Psoas muscle (tissue), 8 donors: Measurements from ENCODE around the gene SLC4A9. TPM values are rescaled to one million over a fixed set of nuclear protein-coding genes. Genes with fewer than 3 reads are reported as not detected.
A peak's percentile ranks its signal among the peaks of the same experiment; 100 is the strongest.

Source experiments
- ATAC-seq, 4 donors: fragments of 200-7000 bp; cut with Tn5 transposase; one replicate each; pipeline ENCODE4 v1.9.1; 2020; ENCODE audit warnings: moderate library complexity in 3 of 4, mild to moderate bottlenecking in 2 of 4
- DNase-seq, 2 donors: peaks; one replicate each; pipeline ENCODE4 v3.0.0-alpha.2; 2020
- H3K27ac ChIP-seq: fragments of 200-600 bp; one replicate; pipeline ENCODE4 v1.8.0; 2022
- H3K27me3 ChIP-seq, 3 donors: fragments of 200-600 bp in 1 of 3; one replicate each; pipeline versions ENCODE4 v1.6.1 to v1.8.0; 2013 to 2022; ENCODE audit warnings: low read length in 2 of 3, mild to moderate bottlenecking in 2 of 3, moderate library complexity in 1 of 3; ENCODE audit not compliant: insufficient read depth in 3 of 3
- H3K36me3 ChIP-seq, 2 donors: fragments of 200-600 bp in 1 of 2; one replicate each; pipeline versions ENCODE4 v1.6.1 to v1.8.0; 2013 to 2022; ENCODE audit warnings: low read depth in 1 of 2, mild to moderate bottlenecking in 1 of 2, moderate library complexity in 1 of 2; ENCODE audit not compliant: insufficient read depth in 1 of 2
- H3K4me1 ChIP-seq: fragments of 200-600 bp; one replicate; pipeline ENCODE4 v1.8.0; 2022
- H3K4me3 ChIP-seq: fragments of 200-600 bp; one replicate; pipeline ENCODE4 v1.8.0; 2022; ENCODE audit warnings: mild to moderate bottlenecking
- H3K9me3 ChIP-seq: fragments of 200-600 bp; one replicate; pipeline ENCODE4 v1.8.0; 2022
- WGBS, 3 donors: extraction: QIAGEN DNeasy Blood & Tissue Kit; methylation state at CpG; one replicate each; pipeline versions ENCODE4 v1.1.6 to v1.1.7; 2013; 5-methylcytosine and 5-hydroxymethylcytosine counted together
- intact Hi-C, 2 donors: fragments of 100-400 bp; cut with DNase I; formaldehyde crosslinking; loops; one replicate each; pipeline versions ENCODE4 v1.11.0 to v1.14.2; 2022
- long read RNA-seq, 2 donors: library from polyadenylated mRNA; unstranded; transcript quantifications; one replicate each; pipeline ENCODE4 v2.0.0, GENCODE V29; 2021
- polyA plus RNA-seq, 3 donors: library from polyadenylated mRNA; stranded (reverse); fragments of 200-250 nt; gene quantifications; one replicate each; pipeline ENCODE4 v1.2.3, GENCODE V29; 2013
- total RNA-seq, 4 donors: library from RNA; stranded (reverse); fragmentation: NEBNext Ultra II Directional in 2 of 4; extraction: Animal tissue kit (Norgen Biotek cat#: 25700) in 2 of 4; gene quantifications; one replicate each; pipeline versions ENCODE4 v1.2.1 to v1.2.4, GENCODE V29; 2021 to 2023
- TF ChIP-seq, protein P1 (sequence below): fragments of 200-600 bp; IDR thresholded peaks from one replicate; pipeline ENCODE4 v1.8.0; 2022; ENCODE audit warnings: antibody characterized with exemption
- donor health status: healthy with polysubstance abuse.
- donor health status: DM: no; HTN: no; CAD: no; lungs with moderate emphysema.
- donor health status: Bipolar disorder and iron deficiency.
- donor health status: healthy.
- donor health status: DM: yes; HTN: yes; CAD: no.
- donor health status: DM: no; HTN: no; CAD: no.
- donor health status: DM: no; HTN: no; CAD: no.
- donor health status: DM: yes; HTN: yes; CAD: no.

Gene SLC4A9, protein sequence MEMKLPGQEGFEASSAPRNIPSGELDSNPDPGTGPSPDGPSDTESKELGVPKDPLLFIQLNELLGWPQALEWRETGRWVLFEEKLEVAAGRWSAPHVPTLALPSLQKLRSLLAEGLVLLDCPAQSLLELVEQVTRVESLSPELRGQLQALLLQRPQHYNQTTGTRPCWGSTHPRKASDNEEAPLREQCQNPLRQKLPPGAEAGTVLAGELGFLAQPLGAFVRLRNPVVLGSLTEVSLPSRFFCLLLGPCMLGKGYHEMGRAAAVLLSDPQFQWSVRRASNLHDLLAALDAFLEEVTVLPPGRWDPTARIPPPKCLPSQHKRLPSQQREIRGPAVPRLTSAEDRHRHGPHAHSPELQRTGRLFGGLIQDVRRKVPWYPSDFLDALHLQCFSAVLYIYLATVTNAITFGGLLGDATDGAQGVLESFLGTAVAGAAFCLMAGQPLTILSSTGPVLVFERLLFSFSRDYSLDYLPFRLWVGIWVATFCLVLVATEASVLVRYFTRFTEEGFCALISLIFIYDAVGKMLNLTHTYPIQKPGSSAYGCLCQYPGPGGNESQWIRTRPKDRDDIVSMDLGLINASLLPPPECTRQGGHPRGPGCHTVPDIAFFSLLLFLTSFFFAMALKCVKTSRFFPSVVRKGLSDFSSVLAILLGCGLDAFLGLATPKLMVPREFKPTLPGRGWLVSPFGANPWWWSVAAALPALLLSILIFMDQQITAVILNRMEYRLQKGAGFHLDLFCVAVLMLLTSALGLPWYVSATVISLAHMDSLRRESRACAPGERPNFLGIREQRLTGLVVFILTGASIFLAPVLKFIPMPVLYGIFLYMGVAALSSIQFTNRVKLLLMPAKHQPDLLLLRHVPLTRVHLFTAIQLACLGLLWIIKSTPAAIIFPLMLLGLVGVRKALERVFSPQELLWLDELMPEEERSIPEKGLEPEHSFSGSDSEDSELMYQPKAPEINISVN
- total RNA-seq (not detected), polyA plus RNA-seq (under 1 TPM in 1 of 3 donors, not detected in 2; 0.09 TPM)
- long read RNA-seq, donor 1 = 0 reads
- long read RNA-seq, donor 2 = 0 reads

DNA sequence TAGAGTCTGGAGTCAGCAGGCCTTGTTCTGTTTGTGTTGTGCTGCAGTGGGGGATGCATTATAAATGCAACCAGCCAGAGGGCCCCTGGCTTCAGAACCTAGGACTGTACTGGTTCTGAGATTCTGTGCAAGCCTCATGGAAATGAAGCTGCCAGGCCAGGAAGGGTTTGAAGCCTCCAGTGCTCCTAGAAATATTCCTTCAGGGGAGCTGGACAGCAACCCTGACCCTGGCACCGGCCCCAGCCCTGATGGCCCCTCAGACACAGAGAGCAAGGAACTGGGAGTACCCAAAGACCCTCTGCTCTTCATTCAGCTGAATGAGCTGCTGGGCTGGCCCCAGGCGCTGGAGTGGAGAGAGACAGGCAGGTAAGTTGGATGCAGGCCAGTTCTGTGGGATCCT, at the start of gene SLC4A9:
TSS of gene SLC4A9 (plus strand) at position 94 of the 400 bp plus-strand sequence. CDS start at position 137, 43 bp downstream.
- TF ChIP-seq, protein P1, sequence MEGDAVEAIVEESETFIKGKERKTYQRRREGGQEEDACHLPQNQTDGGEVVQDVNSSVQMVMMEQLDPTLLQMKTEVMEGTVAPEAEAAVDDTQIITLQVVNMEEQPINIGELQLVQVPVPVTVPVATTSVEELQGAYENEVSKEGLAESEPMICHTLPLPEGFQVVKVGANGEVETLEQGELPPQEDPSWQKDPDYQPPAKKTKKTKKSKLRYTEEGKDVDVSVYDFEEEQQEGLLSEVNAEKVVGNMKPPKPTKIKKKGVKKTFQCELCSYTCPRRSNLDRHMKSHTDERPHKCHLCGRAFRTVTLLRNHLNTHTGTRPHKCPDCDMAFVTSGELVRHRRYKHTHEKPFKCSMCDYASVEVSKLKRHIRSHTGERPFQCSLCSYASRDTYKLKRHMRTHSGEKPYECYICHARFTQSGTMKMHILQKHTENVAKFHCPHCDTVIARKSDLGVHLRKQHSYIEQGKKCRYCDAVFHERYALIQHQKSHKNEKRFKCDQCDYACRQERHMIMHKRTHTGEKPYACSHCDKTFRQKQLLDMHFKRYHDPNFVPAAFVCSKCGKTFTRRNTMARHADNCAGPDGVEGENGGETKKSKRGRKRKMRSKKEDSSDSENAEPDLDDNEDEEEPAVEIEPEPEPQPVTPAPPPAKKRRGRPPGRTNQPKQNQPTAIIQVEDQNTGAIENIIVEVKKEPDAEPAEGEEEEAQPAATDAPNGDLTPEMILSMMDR = no peak
- ATAC-seq (no peak), DNase-seq (no peak)
- no peaks in the 10 kb centered on the region for H3K9me3 ChIP-seq
- H3K4me3 ChIP-seq = no peak within 1 kb of the TSS
- no peaks in the 10 kb centered on the region for H3K36me3 ChIP-seq
- H3K27me3 ChIP-seq = no peaks in the 10 kb centered on the region
- no peak within 1 kb of the TSS for H3K27ac ChIP-seq
- intact Hi-C loops = no loop called here
- H3K4me1 ChIP-seq = peaks cover 5% of the 10 kb centered on the region
- WGBS, 3 donors = 86 to 93% (median 92%) methylated on average over 2 of the region's 2 CpGs

DNA sequence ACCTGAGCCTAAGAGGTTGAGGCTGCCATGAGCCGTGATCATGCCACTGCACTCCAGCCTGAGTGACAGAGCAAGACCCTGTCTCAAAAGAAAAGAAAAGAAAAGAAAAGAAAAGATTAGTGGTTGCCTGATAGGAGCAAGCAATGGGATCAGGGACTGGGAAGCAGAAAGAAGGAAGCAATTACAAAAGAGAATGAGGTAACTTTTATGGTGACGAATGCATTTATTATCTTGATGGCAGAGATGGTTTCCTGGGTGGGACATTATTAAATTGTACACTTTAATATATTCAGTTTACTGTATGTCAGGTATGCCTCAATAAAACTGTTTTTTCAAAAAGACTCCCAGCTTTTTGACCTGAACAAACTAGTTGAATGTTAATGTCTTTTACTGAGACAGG, 49.6 kb upstream of the SLC4A9 start:
- DNase-seq (no peak), ATAC-seq (no peak)
- WGBS, 3 donors = 74 to 76% (median 75%) methylated on average over 2 of the region's 2 CpGs
- intact Hi-C loops = no loop called here
- H3K27ac ChIP-seq = peak overlapping the region; percentile 76
- no peak overlapping the region for H3K4me3 ChIP-seq
- TF ChIP-seq, protein P1 = no peak
- no peaks in the 10 kb centered on the region for H3K9me3 ChIP-seq
- peaks cover 34% of the 10 kb centered on the region for H3K4me1 ChIP-seq
- no peaks in the 10 kb centered on the region for H3K36me3 ChIP-seq
- H3K27me3 ChIP-seq = no peaks in the 10 kb centered on the region

DNA sequence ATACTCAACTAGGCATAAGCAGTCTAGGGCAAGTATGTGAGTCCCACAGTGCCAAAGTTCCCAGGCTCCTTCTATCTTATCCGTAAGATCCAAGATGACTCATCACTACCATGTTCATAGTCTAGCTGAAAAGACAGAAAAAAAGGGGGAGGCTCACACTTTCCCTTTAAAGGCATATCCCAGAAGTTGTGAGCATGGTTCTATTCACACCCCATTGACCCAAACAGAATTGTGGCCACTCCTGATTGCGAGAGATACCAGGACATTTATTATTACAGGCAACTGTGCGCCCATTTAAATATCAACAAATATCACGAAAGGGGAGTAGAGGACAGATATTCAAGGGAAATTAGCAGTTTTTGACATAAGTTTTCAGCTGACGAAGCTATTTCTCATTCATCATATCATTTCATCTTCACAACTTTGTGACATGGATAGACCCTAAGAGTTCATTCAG, 49.0 kb upstream of the SLC4A9 start:
- intact Hi-C loops = no loop called here
- peaks cover 34% of the 10 kb centered on the region for H3K4me1 ChIP-seq
- 80 to 83% (median 80%) methylated on average over 5 of the region's 5 CpGs for WGBS, 3 donors
- H3K9me3 ChIP-seq = no peaks in the 10 kb centered on the region
- no peaks in the 10 kb centered on the region for H3K27me3 ChIP-seq
- DNase-seq = no peak
- ATAC-seq = peak; percentile 50 to 78 (median 68)
- no peak overlapping the region for H3K4me3 ChIP-seq
- peak overlapping the region; percentile 76 for H3K27ac ChIP-seq
- TF ChIP-seq, protein P1 = no peak
- H3K36me3 ChIP-seq = no peaks in the 10 kb centered on the region

DNA sequence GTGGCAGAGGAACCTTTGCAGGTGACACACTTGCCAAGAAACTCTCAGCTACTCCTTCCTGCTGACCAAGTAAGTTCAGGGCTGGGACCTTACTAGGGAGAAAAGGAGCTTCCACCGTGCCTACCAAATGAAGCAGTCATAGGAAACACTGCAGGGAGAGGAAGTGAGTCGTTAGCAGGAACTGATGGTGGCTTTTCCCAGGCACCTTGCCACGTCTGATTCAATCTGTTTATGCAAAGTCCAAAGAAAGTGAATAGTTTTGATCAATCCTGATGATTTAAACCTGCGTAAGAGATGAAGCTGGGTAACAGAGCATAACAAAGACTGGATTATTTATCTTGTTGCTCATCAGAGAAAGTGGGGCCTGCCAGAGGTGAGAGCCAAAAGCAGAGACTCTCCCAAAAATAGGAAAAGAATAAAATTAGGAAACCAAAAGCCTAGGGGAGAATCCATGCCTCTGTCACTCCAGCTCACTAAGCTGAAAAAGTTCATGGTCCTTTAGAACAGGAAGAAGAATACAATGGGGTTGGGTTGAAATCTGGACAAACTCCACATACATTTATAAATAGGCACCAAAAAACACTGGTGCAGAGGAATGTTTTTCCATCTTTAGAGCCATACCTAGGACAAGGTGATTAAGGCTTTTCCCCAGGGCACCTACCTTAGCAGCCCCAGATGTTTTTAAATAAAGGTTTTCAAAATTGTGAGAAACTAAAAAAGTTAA, 47.8 kb upstream of the SLC4A9 start:
- TF ChIP-seq, protein P1 = no peak
- ATAC-seq (peak; percentile 53 to 79 (median 70)), DNase-seq (no peak)
- 33 to 36% (median 34%) methylated on average over 4 of the region's 4 CpGs for whole genome bisulfite sequencing, 3 donors
- Histone ChIP-seq H3K27ac (peak overlapping the region; percentile 76), H3K36me3 (no peaks in the 10 kb centered on the region), H3K4me3 (no peak overlapping the region), H3K27me3 (no peaks in the 10 kb centered on the region), H3K4me1 (peaks cover 34% of the 10 kb centered on the region), H3K9me3 (no peaks in the 10 kb centered on the region)
- intact Hi-C loops = no loop called here
